HG02642 (cell line): ENCODE measurements around the gene MRFAP1L1.
"Not testable (repeated sequence)": the region's sequence is repeated elsewhere in the genome, so short reads cannot be mapped to it uniquely, and the experiment has no call there.

Experiments
- ATAC-seq: cut with Tn5 transposase; IDR thresholded peaks from one replicate; pipeline ENCODE4 v1.9.1; 2021; ENCODE audit warnings: mild to moderate bottlenecking; ENCODE audit not compliant: unreplicated experiment, poor library complexity

MRFAP1L1 gene

GRCh38 chr4:6739920-6740319 lies 30.3 kb upstream of the MRFAP1L1 start:
- no peak for ATAC-seq

GRCh38 chr4:6734165-6734786 lies 24.6 kb upstream of the MRFAP1L1 start:
- ATAC-seq: no peak

GRCh38 chr4:6733358-6734164 lies 23.9 kb upstream of the MRFAP1L1 start:
- ATAC-seq: no peak

GRCh38 chr4:6732441-6733357 lies 23.0 kb upstream of the MRFAP1L1 start:
- no peak for ATAC-seq

GRCh38 chr4:6731780-6732179 lies 22.1 kb upstream of the MRFAP1L1 start:
- ATAC-seq: no peak

GRCh38 chr4:6731318-6731675 lies 21.6 kb upstream of the MRFAP1L1 start:
- ATAC-seq: no peak

- no peak for ATAC-seq
Measured at GRCh38 chr4:6730603-6731317, 21.1 kb upstream of the MRFAP1L1 start.

- no peak for ATAC-seq
Measured at GRCh38 chr4:6728320-6729029, 18.8 kb upstream of the MRFAP1L1 start.

- no peak for ATAC-seq
Measured at GRCh38 chr4:6727943-6728250, 18.2 kb upstream of the MRFAP1L1 start.

- no peak for ATAC-seq
Measured at GRCh38 chr4:6727081-6727942, 17.6 kb upstream of the MRFAP1L1 start.

- ATAC-seq: not testable (repeated sequence)
Measured at GRCh38 chr4:6725427-6725961, 15.8 kb upstream of the MRFAP1L1 start.

GRCh38 chr4:6724421-6725111 lies 14.9 kb upstream of the MRFAP1L1 start:
- ATAC-seq: no peak

GRCh38 chr4:6723851-6724250 lies 14.2 kb upstream of the MRFAP1L1 start:
- no peak for ATAC-seq

- no peak for ATAC-seq
Measured at GRCh38 chr4:6722891-6723290, 13.2 kb upstream of the MRFAP1L1 start.

GRCh38 chr4:6721121-6721520 lies 11.5 kb upstream of the MRFAP1L1 start:
- ATAC-seq: no peak

GRCh38 chr4:6720202-6720699 lies 10.6 kb upstream of the MRFAP1L1 start:
- ATAC-seq: no peak

GRCh38 chr4:6719611-6720179 lies 10.0 kb upstream of the MRFAP1L1 start:
- ATAC-seq: no peak
